NT2/D1 (cell line): ENCODE results near the gene BMAL1.

ENCODE experiments used
- DNase-seq: peaks from one replicate; pipeline ENCODE4 v3.0.0-alpha.2; 2011; ENCODE audit warnings: low read depth, low spot score
- H3K27me3 ChIP-seq: 2 replicates; pipeline ENCODE4 v1.6.0; 2011; ENCODE audit warnings: mild to moderate bottlenecking; ENCODE audit not compliant: insufficient read length, insufficient read depth
- H3K36me3 ChIP-seq: 2 replicates; pipeline ENCODE4 v1.6.1; 2011; ENCODE audit warnings: mild to moderate bottlenecking, low read length, mixed read lengths; ENCODE audit not compliant: insufficient read depth, insufficient read length
- H3K4me1 ChIP-seq: 2 replicates; pipeline ENCODE4 v1.5.1; 2011; ENCODE audit not compliant: insufficient read depth, insufficient read length
- H3K4me3 ChIP-seq: 2 replicates; pipeline ENCODE4 v1.5.1; 2011; ENCODE audit warnings: low read depth; ENCODE audit not compliant: insufficient read length
- H3K9ac ChIP-seq: 2 replicates; pipeline ENCODE4 v1.6.0; 2011; ENCODE audit warnings: low read depth; ENCODE audit not compliant: insufficient read length
- H3K9me3 ChIP-seq: 2 replicates; pipeline ENCODE4 v1.5.1; 2011; ENCODE audit warnings: mild to moderate bottlenecking, low read length; ENCODE audit not compliant: insufficient read depth
- SUZ12 ChIP-seq: IDR thresholded peaks from 2 replicates; pipeline ENCODE4 v1.6.1; 2011; ENCODE audit not compliant: insufficient read length, insufficient read depth; ENCODE audit errors: extremely low read depth
- YY1 ChIP-seq: IDR thresholded peaks from 2 replicates; pipeline ENCODE4 v1.6.1; 2011; ENCODE audit not compliant: insufficient read length, insufficient read depth
- ZNF274 ChIP-seq: IDR thresholded peaks from 2 replicates; pipeline ENCODE4 v1.6.1; 2011; ENCODE audit warnings: mild to moderate bottlenecking, low read depth, low read length

The BMAL1 gene

DNA sequence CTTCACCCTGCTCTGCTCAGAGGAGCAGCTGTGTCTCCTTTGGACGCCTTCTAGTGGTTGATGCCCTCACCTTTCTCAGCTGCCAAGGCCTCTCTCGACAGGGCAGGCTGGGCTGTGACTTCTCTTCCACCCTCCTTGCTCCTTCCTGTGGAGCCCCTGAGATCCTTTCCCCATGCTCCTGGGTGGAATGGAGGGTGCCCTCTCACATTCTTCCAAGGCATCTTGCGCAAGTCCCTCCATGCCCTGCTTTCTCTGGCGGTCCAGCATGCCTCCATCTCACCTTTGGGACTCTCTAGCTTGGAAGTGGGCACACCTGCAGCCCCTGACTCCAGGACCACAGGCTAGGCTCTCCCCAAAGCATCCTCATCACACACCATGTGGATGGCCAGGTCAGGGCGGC, 68.9 kb downstream of the BMAL1 start:
- Histone ChIP-seq H3K27me3 (no peaks in the 10 kb centered on the region), H3K9me3 (no peaks in the 10 kb centered on the region), H3K4me3 (no peak overlapping the region), H3K36me3 (peaks cover under 1% of the 10 kb centered on the region), H3K9ac (no peak overlapping the region), H3K4me1 (peaks cover 5% of the 10 kb centered on the region)
- DNase-seq = no peak
- TF ChIP-seq SUZ12 = no peak
- no peak for TF ChIP-seq YY1
- TF ChIP-seq ZNF274 = no peak

- Histone ChIP-seq H3K36me3 (peaks cover 2% of the 10 kb centered on the region), H3K27me3 (no peaks in the 10 kb centered on the region), H3K4me1 (peaks cover 5% of the 10 kb centered on the region), H3K9me3 (no peaks in the 10 kb centered on the region), H3K4me3 (no peak overlapping the region), H3K9ac (no peak overlapping the region)
- no peak for TF ChIP-seq SUZ12
- TF ChIP-seq ZNF274 = no peak
- TF ChIP-seq YY1 = no peak
- DNase-seq = no peak
Measured at GRCh38 chr11:13347901-13348300, 70.3 kb downstream of the BMAL1 start.

DNA sequence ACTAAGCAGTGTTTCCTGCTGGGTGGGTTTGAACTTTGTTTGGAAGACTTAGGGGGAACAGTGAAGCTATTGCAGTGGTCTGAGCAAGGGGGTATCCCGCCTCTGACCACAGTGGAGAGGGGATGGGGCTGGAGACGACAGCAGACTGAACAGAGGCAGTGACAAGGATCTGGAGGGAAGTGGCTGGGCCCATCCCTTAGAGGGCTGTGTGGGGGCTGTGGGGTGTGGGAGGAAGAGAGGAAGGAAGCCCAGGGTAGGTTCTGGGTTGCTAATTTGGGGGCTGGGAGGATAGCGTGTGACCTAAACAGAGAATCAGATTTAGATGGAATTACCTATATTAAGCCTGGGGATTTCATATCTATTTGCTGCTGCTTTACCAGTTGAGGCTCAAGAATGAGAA, 70.7 kb downstream of the BMAL1 start:
- Histone ChIP-seq H3K27me3 (no peaks in the 10 kb centered on the region), H3K9me3 (no peaks in the 10 kb centered on the region), H3K4me3 (no peak overlapping the region), H3K9ac (no peak overlapping the region), H3K4me1 (peaks cover 5% of the 10 kb centered on the region), H3K36me3 (peaks cover 2% of the 10 kb centered on the region)
- TF ChIP-seq ZNF274 (no peak), YY1 (no peak), SUZ12 (no peak)
- DNase-seq = no peak

GRCh38 chr11:13349046-13349445, 71.5 kb downstream of the BMAL1 start:
- H3K4me3 ChIP-seq = no peak overlapping the region
- H3K36me3 ChIP-seq = peaks cover 2% of the 10 kb centered on the region
- H3K9me3 ChIP-seq = no peaks in the 10 kb centered on the region
- DNase-seq = no peak
- H3K4me1 ChIP-seq = peaks cover 5% of the 10 kb centered on the region
- TF ChIP-seq YY1 (no peak), ZNF274 (no peak), SUZ12 (no peak)
- H3K27me3 ChIP-seq = no peaks in the 10 kb centered on the region
- no peak overlapping the region for H3K9ac ChIP-seq

- Histone ChIP-seq H3K4me1 (peaks cover 5% of the 10 kb centered on the region), H3K9me3 (no peaks in the 10 kb centered on the region), H3K4me3 (no peak overlapping the region), H3K27me3 (no peaks in the 10 kb centered on the region), H3K36me3 (peaks cover 2% of the 10 kb centered on the region), H3K9ac (no peak overlapping the region)
- no peak for TF ChIP-seq SUZ12
- TF ChIP-seq YY1 = no peak
- no peak for TF ChIP-seq ZNF274
- DNase-seq = no peak
Measured at GRCh38 chr11:13349581-13349980, 72.0 kb downstream of the BMAL1 start.

- TF ChIP-seq YY1 (no peak), ZNF274 (no peak), SUZ12 (no peak)
- no peaks in the 10 kb centered on the region for H3K27me3 ChIP-seq
- no peaks in the 10 kb centered on the region for H3K9me3 ChIP-seq
- H3K36me3 ChIP-seq = peaks cover 15% of the 10 kb centered on the region
- H3K4me1 ChIP-seq = peaks cover 5% of the 10 kb centered on the region
- no peak overlapping the region for H3K4me3 ChIP-seq
- DNase-seq = no peak
- H3K9ac ChIP-seq = no peak overlapping the region
Measured at GRCh38 chr11:13352711-13353110, 75.1 kb downstream of the BMAL1 start.

DNA sequence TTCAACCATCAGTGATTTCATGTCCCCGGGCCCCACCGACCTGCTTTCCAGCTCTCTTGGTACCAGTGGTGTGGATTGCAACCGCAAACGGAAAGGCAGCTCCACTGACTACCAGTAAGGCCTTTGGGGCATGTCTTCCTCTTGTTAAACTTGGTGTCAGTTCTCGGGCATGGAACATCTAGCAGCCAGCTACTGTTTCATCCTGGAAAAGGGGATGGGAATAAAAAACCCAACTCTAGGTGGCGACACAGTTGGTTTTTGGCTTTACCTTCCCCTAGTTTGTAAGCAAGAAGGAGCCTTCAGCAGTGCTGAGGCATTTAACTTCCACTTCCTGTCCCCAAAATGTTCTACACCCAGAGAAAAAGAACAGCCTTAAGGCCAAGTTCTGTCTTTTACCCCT, 76.7 kb downstream of the BMAL1 start:
- Histone ChIP-seq H3K27me3 (no peaks in the 10 kb centered on the region), H3K9me3 (no peaks in the 10 kb centered on the region), H3K4me1 (no peaks in the 10 kb centered on the region), H3K36me3 (peaks cover 17% of the 10 kb centered on the region), H3K4me3 (no peak overlapping the region), H3K9ac (no peak overlapping the region)
- peak; percentile 32 for DNase-seq
- no peak for TF ChIP-seq YY1
- TF ChIP-seq ZNF274 = no peak
- no peak for TF ChIP-seq SUZ12
